Lung (tissue), 12 donors: ENCODE measurements around the gene IQCE. TPM values are rescaled to one million over a fixed set of nuclear protein-coding genes. Genes with fewer than 3 reads are reported as not detected.

Source experiments
- ATAC-seq: fragments of 200-7000 bp; cut with Tn5 transposase; one replicate; pipeline ENCODE4 v1.9.1; 2020; ENCODE audit warnings: moderate number of reproducible peaks; ENCODE audit not compliant: insufficient read depth, low FRiP score
- DNase-seq, 3 donors: peaks; one replicate each; pipeline ENCODE4 v3.0.0-alpha.2; 2013 to 2017
- H3K27ac ChIP-seq, 2 donors: one replicate each; pipeline ENCODE4 v1.5.1; 2013; ENCODE audit warnings: mild to moderate bottlenecking in 2 of 2, moderate library complexity in 2 of 2, control low read depth in 1 of 2, inconsistent platforms in 1 of 2, low read depth in 1 of 2, low read length in 1 of 2
- H3K27me3 ChIP-seq, 3 donors: one replicate each; pipeline ENCODE4 v1.5.1; 2013; ENCODE audit warnings: low read length in 2 of 3; ENCODE audit not compliant: control insufficient read depth in 3 of 3, insufficient read depth in 3 of 3
- H3K36me3 ChIP-seq, 4 donors: one replicate each; pipeline ENCODE4 v1.5.1; 2013; ENCODE audit warnings: low read length in 4 of 4, mild to moderate bottlenecking in 1 of 4, moderate library complexity in 1 of 4; ENCODE audit not compliant: control insufficient read depth in 4 of 4, insufficient read depth in 4 of 4
- H3K4me1 ChIP-seq, 5 donors: one replicate each; pipeline ENCODE4 v1.5.1; 2013; ENCODE audit warnings: low read length in 5 of 5, mild to moderate bottlenecking in 2 of 5, moderate library complexity in 1 of 5; ENCODE audit not compliant: control insufficient read depth in 5 of 5, insufficient read depth in 5 of 5
- H3K4me3 ChIP-seq: one replicate; pipeline ENCODE4 v1.5.1; 2013; ENCODE audit warnings: mild to moderate bottlenecking, control low read depth, moderate library complexity
- H3K9ac ChIP-seq, 2 donors: one replicate each; pipeline ENCODE4 v1.5.1; 2013; ENCODE audit warnings: low read length in 2 of 2, control low read depth in 1 of 2; ENCODE audit not compliant: insufficient read depth in 1 of 2
- H3K9me3 ChIP-seq, 4 donors: one replicate each; pipeline ENCODE4 v1.5.1; 2013; ENCODE audit warnings: low read length in 3 of 4, mild to moderate bottlenecking in 1 of 4, moderate library complexity in 1 of 4; ENCODE audit not compliant: control insufficient read depth in 4 of 4, insufficient read depth in 3 of 4
- CTCF ChIP-seq: IDR thresholded peaks from 2 replicates; pipeline ENCODE4 v1.5.1; 2012; ENCODE audit warnings: mild to moderate bottlenecking; ENCODE audit errors: control extremely low read depth, extremely low read depth
- WGBS, 2 donors: extraction: QIAGEN DNeasy Blood & Tissue Kit; methylation state at CpG; one replicate each; pipeline ENCODE4 v1.1.7; 2013; 5-methylcytosine and 5-hydroxymethylcytosine counted together
- polyA plus RNA-seq, 2 donors: library from polyadenylated mRNA; stranded (reverse); fragments of 200-250 nt; gene quantifications; one replicate each; pipeline ENCODE4 v1.2.1, GENCODE V29; 2013
- total RNA-seq, 2 donors: library from RNA; depleted of rRNA in 1 of 2; stranded (reverse); fragments of >200 nt in 1 of 2; gene quantifications; one replicate each; pipeline ENCODE4 v1.2.1, GENCODE V29; 2014 to 2021
- donor health status: control.
- donor health status: control.
- donor health status: Bipolar disorder and iron deficiency.
- donor health status: healthy.
- donor health status: DM: yes; HTN: yes; CAD: no.

IQCE gene
- total and polyA plus RNA-seq, 4 donors, result 8.1 to 29.0 (median 16.0) TPM

- Histone ChIP-seq H3K4me3 (no peak overlapping the region), H3K4me1 (peaks cover 0 to 35% (median 27%) of the 10 kb centered on the region in 5 donors), H3K9me3 (no peaks in the 10 kb centered on the region), H3K27me3 (no peaks in the 10 kb centered on the region), H3K36me3 (no peaks in the 10 kb centered on the region), H3K9ac (no peak overlapping the region), H3K27ac (no peak overlapping the region)
- DNase-seq (no peak), ATAC-seq (no peak)
- WGBS, 2 donors, result 79 to 89% methylated on average over 3 of the region's 3 CpGs
- no peak for TF ChIP-seq CTCF
Measured at GRCh38 chr7:2512713-2513112, 46.1 kb upstream of the IQCE start.

- Histone ChIP-seq H3K27ac (no peak overlapping the region), H3K36me3 (no peaks in the 10 kb centered on the region), H3K4me1 (peaks cover 0 to 44% (median 24%) of the 10 kb centered on the region in 5 donors), H3K9ac (no peak overlapping the region), H3K4me3 (no peak overlapping the region), H3K9me3 (no peaks in the 10 kb centered on the region), H3K27me3 (no peaks in the 10 kb centered on the region)
- TF ChIP-seq CTCF, result no peak
- no peak for ATAC-seq
- no peak for DNase-seq
- 88 to 94% methylated on average over 7 of the region's 7 CpGs for WGBS, 2 donors
Measured at GRCh38 chr7:2513702-2514101, 45.1 kb upstream of the IQCE start.

DNA sequence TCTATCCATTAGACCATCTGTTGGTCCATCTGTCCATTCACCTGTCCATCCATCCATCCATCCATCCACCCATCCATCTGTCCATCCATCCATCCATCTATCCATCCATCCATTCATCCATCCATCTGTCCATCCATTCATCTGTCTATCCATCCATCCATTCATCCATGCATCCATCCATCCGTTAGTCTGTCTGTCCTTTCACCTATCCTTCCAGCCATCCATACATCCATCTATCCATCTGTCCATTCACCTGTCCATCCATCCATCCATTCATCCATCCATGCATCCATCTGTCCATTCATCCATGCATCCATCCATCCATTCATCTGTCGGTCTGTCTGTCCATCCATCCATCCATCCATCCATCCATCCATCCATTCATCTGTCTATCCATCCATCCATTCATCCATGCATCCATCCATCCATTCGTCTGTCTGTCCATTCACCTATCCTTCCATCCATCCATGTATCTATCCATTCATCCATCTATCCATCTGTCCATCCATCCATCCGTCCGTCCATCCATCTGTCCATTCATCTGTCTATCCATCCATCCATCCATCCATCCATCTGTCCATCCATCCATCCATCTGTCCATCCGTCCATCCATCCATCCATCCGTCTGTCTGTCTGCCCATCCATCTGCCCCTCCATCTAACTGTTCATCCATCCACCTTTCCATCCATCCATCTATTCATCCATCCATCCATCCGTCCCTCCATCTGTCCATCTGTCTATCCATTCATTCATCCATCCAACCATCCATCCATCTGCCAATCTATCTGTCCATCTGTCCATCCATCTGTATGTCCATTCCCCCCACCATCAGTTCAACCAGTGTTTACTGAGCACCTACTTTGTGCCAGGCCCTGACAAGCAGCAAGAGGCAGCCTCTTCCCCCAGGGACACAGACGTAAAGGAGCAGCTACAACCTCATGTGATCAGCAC is 44.0 kb upstream of the IQCE start:
- Histone ChIP-seq H3K4me1 (peaks cover 0 to 45% (median 26%) of the 10 kb centered on the region in 5 donors), H3K36me3 (no peaks in the 10 kb centered on the region), H3K9me3 (no peaks in the 10 kb centered on the region)

More for the DNA sequence above, 44.0 kb upstream of the IQCE start:
- no peak for DNase-seq
- WGBS, 2 donors, result 79 to 98% methylated on average over 9 of the region's 9 CpGs
- no peak for ATAC-seq
- Histone ChIP-seq H3K27ac (no peak overlapping the region), H3K4me3 (no peak overlapping the region), H3K9ac (no peak overlapping the region), H3K27me3 (no peaks in the 10 kb centered on the region)
- no peak for TF ChIP-seq CTCF
